ELR (cell line): Measurements from ENCODE around the gene LYRM1.

ENCODE experiments used
- DNase-seq: peaks from one replicate; pipeline ENCODE4 v3.0.0-alpha.2; 2015; ENCODE audit warnings: low read depth

Gene LYRM1

DNA sequence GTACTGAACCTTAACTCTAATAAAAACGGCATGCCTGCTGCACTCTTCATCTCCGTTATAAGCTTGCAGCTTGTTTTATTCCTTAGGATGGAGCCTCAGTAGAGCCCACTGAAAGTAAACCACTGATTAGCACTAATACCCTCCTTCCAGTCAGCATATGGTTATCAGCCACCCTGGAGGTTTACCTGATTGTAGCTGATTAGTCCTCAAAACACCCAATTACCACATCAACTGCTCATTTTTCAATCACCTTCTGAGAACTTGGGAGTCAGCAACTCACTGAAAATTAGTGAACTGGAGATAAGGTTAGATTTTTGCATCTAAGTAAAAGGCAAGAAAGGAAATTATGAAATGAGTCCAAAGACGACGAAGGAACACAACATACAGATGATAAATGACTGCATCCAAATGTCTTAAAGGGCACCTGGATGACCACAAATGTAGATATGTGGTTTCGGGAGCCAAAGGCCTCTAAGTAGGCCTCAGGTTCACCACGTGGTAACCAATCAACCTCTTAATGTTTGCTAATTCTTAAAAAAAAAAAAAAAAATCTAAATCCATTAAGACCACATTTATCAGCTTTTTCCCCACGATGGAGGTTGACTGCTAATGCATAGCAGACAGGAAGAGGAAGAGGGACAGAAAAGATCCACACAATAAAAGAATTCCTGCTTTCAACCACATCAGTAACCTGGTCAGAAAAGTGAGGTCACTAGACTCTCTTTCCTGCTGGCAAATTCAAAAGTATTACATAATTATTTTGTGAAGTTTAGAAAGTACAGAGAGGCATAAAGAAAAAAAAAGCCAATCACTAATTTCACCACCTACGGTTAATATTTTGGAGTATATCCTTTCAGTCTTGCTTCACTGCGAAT, 28.4 kb upstream of the LYRM1 start:
- DNase-seq: no peak

DNA sequence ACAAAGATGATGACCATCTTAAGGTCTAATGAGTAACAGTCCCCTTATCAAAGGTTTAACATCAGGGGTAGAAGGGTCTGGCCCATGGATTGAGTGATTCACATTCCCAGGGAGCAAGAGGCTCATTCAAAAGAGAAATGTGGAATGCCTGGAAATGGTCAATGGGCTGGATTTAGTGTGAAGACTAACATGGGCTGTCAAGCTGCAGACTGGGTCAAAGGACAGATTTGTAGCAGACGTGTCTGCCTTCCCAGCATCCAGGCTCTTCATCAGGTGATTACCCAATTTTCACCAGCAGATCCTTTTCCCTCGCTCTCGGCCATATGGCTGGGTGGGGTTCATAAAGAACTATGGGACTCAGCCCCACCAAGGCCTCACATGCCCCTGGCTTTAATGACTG, 27.2 kb upstream of the LYRM1 start:
- no peak for DNase-seq

DNA sequence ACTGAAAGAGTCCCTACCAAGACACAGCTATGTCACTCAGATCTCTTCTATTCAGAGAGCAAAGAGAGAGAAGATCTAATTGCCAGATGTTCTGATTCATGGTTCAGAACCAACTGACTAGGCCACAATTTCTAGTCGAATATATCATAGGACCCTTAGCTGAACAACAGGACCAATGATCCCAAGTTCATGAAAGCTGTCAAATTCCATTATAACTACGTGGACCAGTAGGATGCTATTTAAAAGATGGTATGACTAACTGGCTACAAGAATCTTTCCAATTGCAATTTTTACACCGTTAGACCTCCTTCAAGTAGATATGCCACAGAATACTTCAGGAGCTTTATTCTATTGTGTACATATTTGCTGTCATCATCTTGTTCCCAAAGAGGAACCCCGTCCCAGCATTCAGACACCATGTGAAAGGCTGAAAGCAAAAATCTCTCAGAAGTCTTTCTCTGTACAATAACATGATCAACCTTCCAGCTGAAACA, 26.4 kb upstream of the LYRM1 start:
- DNase-seq: no peak

DNA sequence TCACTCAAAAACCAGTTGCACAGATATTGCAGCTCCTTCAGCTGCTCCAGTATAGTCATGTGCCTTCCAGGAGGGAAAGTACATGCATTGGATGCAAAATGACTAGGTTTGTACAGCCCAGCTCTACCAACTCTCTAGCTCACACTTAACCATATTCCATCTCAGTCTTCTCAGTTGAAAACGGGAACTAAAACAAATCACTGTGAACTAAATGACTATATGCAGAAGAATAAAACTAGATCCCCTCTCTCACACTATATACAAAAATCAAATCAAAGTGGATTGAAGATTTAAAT, 25.3 kb upstream of the LYRM1 start:
- no peak for DNase-seq

DNA sequence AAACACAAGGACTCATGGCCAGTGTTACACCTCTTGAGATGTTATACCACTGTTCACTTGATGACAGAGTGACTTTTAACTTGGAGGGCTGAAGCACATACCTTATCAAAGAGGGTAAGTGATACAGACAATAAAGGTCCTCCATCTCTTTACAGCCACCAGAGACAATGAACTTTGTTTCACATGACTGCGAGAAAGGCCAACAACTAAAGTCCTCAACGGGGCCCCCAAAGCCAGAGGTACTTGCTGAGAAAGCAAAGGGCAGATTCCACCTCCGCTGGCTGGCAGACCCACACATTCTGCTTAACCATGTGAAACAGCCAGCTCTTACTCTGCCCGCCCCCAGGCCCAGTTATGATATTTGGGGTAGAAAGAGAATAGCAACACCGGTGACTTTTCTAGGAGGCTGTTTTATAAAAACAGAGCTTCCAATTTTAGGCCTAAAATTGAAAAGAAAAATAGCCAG, 21.9 kb upstream of the LYRM1 start:
- DNase-seq: no peak

DNA sequence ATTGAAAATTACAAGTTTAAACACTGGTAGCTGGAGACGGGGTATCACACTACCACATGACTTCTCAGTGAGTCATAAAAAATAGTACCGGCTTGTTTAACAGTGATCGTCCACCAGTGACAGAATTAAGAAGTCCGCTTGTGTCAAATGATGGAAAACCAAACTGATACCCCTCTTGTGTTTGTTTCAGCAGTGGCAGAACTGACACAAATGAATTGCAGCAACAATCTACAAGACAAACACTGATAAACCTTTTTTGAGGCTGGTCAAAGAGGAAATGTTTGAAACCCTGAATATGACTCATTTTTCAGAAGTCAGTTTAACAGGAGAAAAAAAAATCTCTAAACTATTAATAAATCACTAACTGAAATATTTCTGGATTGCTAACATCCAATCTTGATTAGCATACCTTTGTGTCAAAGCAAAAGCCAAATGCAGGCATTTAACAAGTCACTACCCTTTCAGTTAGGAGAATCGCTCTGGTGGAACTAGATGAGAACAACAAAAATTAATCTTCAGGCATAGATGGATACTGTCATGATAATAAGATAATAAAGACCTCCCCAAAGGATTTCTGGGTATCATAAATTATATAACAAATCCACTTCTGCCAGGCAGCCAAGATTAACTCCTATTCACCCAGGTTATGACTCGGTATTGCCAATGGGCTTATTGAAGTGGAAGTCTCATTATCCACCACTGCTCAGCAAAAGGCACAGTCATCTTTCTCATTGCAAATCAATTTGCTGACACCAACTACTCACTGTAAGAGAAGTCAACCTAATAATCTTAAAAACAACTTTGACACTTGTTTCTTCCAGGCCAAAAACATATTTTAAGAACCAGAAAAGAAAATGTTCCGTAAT, 21.2 kb upstream of the LYRM1 start:
- peak; percentile 68 for DNase-seq

DNA sequence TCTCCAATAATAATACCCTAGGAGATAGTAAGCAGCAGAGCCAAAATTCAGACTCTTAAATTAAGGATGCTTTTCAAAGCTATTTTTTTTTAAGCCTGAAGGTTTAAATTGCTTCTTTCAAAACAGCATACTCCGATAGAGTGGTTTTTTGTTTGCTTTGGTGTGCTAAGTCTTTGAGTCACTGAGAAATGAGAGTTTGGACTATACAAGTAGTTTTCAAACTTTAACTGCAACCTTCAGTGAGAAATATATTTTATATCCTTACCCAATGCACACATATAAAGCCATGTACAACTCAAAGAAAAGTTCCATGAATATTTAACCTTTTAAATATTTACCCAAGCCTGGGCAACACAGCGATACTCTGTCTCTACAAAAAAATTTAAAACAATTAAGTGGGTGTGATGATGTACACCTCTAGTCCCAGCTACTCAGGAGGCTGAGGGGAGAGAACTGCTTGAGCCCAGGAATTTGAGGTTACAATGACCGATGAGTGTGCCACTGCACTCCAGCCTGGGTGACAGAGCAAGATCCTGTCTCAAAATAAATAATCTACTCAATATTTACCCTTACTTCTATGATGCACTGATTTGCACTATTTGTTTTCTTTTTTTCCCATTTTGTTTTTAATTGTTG, 19.6 kb upstream of the LYRM1 start:
- no peak for DNase-seq

DNA sequence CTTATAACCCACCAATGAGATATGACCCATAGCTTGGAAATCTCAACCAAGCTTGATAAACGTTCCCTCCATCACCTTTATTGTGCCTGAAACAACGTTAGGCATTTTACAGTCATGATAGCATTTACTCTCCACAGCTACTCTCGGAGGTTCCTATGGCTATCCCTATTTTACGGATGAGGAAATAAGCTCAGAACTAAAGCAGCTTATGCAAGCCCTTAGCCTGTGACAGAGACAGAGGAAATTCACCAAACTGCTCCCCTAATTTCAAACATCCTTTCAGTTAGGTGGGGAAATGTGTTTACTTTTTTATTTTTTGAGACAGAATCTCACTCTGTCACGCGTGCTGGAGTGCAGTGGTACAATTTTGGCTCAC, 19.1 kb upstream of the LYRM1 start:
- DNase-seq: no peak

DNA sequence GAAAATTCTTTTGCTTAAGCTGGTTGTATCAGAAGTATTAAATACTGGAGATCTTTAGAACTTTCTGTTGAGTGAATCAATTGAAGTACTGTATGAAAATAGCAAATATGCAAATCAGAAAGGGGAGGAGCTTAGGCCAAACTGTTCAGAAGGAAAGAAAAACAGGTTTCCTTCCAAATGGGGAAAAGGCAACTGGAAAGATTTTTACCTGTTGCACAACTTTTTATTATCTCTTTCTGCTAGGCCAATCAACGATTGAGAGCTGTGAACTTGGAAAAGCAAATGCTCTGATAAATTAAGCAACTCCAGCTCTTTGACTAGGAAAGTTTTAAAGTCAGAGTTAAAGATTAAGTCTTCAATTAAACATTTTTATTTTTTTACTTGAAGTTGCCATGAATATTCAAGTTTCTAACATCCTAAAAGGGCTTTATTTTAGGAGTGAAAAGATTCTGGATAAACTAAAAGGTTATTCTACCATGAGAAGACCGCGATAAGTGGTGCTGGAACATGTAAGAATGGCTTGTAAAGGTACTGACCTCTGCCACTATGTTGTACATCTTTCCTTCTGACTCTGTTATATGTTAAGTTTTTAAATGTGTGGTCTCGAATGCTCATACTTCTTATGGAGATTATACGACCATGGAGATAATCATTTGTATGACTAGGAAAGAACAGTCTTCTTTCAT, 16.9 kb upstream of the LYRM1 start:
- DNase-seq: no peak

DNA sequence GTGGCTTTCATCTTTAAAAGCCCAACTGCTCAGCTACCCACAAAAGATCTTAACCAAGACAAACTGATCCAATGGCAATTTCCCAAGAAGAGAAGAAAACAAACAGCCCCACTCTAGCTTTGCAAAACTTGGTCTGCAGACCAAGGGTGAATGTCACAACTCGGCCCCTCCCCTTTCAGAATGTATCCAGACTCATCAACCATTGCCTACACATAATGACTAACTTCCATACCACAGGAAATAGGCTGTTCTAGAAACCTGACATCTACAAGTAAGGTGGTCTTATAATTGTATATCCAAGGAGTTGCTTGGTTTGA, 16.4 kb upstream of the LYRM1 start:
- peak; percentile 62 for DNase-seq

DNA sequence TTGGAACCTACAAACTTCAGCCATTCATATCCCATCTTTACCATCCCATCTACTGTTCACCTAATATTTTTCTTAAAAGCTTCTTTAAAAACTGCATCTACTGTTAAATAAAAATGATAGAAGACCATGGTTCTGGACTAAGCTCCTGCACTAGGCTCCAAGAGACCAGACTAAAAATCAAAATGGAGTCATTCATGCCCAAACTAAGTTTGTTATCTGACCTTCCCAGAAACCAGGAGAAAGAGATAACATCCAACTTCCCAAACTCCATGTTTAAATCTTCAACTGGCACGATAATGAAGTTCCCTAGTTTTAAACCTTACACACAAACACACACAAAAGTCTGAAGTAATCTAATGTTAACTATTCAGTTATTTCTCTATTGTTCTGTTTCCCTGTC, 14.3 kb upstream of the LYRM1 start:
- DNase-seq: no peak

DNA sequence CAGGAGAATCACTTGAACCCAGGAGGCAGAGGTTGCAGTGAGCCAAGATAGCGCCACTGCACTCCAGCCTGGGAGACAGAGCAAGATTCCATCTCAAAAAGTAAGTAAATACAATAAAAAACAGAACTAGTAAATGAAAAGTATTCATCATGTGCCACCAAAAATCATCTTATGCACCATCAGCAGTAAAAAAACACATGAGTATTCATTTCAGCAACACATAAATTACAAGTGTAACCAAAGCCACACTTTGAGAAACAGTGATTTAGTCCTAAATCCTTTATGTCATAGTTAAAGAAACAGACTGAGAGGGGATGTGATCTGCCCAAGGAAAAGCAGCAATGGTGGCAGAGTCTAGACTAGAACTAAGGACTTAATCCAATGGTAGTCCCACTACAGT, 13.4 kb upstream of the LYRM1 start:
- DNase-seq: no peak

DNA sequence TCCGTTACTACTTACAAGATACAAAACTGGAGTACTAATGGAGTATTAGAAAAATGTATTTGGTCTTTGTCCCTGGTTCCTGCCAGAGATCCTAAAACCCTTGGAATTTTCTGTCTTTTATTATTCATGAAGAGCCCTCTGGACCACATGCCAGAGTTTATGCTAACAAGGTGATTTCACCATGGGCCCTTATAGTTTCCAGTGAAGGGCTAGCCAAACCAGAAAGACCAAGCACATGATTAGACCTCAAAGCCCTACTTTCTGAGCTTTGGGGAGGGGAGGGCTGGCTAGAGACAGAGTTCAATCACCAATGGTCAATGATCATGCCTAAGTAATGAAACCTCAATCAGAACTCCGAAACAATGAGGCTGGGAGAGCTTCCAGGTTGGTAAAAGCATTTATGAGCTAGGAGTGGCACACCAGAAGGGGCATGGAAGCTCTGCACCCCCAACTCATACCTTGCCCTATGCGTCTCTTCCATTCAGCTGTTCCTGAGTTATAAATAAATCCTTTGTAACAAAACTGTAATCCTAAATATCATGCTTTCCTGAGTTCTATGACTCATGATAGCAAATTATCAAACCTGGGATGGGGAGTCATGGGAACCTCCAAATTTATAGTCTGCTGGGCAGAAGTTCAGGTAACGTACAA, 10.8 kb upstream of the LYRM1 start:
- DNase-seq: no peak

DNA sequence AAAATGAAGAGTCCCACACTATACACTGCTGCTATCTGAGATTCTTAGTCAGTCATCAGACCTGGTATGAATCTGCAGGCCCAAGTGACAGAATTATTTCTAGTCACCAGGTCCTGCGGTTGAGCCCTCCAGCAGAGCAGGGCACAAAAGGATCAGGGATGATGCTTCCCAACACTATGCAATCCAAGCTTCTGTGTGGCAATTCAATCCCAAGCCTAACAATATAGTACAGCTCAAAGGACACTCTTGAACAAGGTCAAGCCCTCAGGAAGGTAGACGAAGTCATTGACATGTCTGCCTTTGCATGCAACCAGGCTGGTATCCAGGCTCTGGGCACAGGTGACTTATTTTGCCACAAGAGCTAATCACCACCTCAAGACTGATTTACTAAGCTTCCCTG, 6.2 kb upstream of the LYRM1 start:
- DNase-seq: no peak

DNA sequence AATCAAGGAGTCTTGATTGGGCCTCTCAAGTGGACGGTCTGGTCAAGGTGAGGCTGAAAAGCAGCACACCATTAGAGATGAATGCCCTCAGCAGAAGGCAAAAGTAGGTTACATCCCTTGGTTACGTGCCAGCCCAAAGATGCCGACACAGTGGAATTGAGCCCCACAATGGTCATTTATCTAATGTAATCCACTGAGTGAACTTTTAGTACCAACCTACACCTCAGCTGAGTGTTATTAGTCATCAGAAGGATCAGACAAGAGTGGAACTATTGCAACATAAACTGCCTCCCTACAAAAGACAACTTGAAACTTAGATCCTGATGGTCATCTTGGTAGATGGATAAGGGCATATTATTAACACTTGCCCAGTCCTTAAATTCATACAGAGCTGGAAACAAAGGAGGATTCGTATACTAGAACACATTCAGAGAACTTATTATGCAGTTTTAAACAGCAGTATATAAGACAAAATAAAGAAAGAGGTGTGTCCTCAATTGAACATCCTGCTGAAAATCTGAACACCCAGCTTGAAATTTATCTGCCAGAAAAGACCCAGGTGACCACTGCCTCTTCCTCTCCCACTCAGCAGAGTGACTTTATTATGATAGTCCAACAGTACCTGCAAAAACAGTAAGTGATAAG, 3.2 kb upstream of the LYRM1 start:
- peak; percentile 57 for DNase-seq

DNA sequence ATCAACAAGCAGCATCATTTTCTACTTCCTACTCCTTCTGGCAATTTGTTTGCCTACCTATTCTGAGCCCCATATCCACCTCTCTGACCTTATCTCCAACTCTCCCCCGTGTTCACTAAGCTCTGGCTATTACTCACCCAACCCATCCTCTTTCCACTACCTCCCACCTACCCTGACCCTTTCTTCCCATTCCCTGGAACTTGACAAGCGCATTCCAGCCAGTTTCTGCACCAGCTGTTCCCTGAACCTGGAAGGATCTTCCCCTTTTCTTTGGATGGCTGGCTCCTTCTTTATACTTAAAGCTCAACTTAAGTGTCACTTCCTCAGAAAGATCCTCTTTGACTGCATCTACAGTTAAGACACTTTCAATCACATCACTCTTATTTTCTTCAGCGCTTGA, 2.6 kb upstream of the LYRM1 start:
- no peak for DNase-seq

DNA sequence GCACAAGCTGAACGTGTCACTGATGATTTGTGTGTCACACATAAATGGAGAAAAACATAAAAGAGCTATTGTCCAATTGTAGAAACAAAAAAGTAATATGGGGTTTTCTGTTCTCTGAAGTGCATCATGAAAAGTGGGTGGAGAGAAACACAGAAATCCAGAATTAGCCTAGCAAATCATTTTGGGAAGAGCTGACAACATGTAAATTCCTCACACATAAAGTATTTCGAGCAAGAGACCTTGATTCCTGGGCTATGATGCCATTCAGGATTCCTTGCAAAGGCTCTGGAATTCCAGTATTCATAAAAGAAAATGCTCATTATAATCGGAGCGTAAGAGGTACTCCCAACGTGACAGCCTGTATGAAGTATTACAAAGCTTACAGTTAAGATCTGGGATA, 1.5 kb upstream of the LYRM1 start:
- peak; percentile 54 for DNase-seq

DNA sequence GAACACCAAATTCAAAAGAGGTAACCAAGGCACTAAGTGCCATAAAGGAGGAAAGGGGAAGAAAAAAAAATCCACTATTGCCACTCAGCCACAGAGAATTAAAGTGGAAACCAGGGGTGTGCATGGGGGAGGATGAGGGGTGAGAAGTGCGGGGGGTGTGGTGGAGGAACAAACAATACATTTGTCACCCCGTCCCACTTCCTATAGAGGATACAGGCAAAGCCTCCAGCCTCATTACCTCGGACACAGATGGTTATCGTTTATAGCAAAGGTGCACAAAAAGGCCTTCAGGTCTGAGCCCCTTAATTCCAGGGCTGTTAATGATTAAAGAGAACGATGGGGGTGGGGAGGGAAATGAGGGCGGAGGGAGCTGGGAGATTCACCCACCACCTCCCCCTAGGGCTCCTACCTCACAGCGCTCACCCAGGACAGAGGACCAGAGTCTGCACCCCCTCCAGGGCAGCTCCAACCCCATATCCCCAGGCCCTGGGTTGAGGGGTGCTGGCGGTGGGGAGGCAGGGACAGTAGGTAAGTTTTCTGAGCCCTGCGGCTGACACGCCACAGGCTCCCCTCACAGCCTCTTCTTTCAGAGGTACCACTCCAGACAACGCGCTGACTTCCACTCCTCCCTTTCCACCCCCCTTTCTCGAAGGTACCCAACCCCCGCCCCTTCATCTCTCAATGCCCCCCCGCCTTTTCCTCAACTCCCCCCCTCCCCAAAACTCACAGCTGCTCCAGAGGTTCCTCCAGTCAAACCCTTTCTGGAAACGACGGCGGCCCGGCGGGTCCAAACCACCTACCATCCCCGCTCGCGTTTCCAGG, 883 bp upstream of the LYRM1 start:
- no peak for DNase-seq

DNA sequence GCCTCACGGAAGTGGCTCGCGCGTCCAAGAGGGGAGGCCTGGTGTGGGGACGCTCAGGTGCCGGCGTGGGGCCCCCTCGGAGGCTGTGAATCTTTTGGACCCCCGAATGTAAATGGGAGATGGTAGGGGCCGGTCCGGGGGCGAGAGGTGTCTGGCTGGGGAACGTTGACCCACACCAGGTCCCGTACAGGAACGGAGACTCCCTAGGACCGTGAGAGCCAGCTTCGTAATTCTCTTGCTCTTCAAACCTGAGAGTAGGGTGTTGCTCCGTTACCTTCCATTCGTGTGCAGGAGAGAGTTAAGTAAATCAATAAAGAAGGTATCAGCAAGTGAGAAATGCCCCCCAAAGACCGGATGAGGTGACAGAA, 481 bp downstream of the LYRM1 start:
- no peak for DNase-seq

DNA sequence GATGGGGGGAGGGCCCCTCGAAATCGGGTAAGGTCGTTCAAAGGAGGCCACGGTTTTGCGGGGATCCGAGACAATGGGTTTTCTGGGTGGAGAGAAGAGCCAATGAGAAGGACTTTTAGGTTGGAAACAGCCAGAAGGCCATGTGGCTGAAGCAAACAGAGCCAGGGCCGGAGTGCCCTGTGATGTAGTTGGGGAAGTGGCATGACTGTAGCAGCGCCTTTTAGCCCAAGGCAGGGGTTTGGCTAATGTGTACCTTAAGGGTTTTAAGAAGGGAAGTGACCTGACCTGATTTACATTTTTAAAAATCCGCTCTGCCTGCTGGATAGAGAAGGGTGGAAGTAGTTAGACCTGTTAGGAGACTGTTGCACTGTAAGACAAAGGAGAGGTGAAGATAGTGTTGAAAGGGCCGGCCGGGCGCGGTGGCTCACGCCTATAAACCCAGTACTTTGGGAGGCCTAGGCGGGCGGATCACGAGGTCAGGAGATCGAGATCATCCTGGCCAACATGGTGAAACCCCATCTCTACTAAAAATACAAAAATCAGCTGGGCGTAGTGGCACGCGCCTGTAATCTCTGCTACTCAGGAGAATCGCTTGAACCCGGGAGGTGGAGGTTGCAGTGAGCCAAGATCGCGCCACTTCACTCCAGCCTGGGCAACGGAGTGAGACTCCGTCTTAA, 1.0 kb downstream of the LYRM1 start:
- DNase-seq: peak; percentile 64
